Body of pancreas (tissue), 4 donors: ENCODE measurements around the gene PTPRM. TPM values are rescaled to one million over a fixed set of nuclear protein-coding genes. Genes with fewer than 3 reads are reported as not detected.

Experiments
- ATAC-seq: fragments of 150-250 bp; one replicate; pipeline ENCODE4 v1.9.1; 2016
- DNase-seq, 4 donors: peaks; one replicate each; pipeline ENCODE4 v3.0.0-alpha.2; 2019
- H3K27ac ChIP-seq, 4 donors: fragments of 200-600 bp; sonication (generic); 1 replicate in 3 of 4; 2 replicates in 1 of 4; pipeline versions ENCODE4 v1.5.1 to v1.6.1; 2016 to 2019; ENCODE audit warnings: mild to moderate bottlenecking in 1 of 4, mixed read lengths in 1 of 4, moderate library complexity in 1 of 4
- H3K27me3 ChIP-seq, 2 donors: fragments of 200-600 bp; sonication (generic); one replicate each; pipeline ENCODE4 v1.6.0; 2016; ENCODE audit warnings: mild to moderate bottlenecking in 1 of 2
- H3K36me3 ChIP-seq, 2 donors: fragments of 200-600 bp; sonication (generic); replicated peaks in 1 of 2; 2 replicates each; pipeline ENCODE4 v1.5.1; 2016; ENCODE audit warnings: low read depth in 2 of 2; ENCODE audit not compliant: insufficient read depth in 1 of 2
- H3K4me1 ChIP-seq: fragments of 200-600 bp; sonication (generic); one replicate; pipeline ENCODE4 v1.6.0; 2016
- H3K4me3 ChIP-seq, 2 donors: fragments of 200-600 bp; sonication (generic); 1 replicate in 1 of 2; 2 replicates in 1 of 2; pipeline ENCODE4 v1.5.1; 2016 to 2019
- H3K9me3 ChIP-seq, 3 donors: fragments of 200-600 bp; sonication (generic); 1 replicate in 2 of 3; 2 replicates in 1 of 3; pipeline ENCODE4 v1.5.1; 2016
- POLR2A ChIP-seq, 3 donors: fragments of 450-650 bp; IDR thresholded peaks; one replicate each; pipeline ENCODE4 v1.6.1; 2016; ENCODE audit warnings: antibody characterized with exemption in 3 of 3, mild to moderate bottlenecking in 2 of 3
- WGBS, 2 donors: methylation state at CpG; one replicate each; pipeline ENCODE4 v1.1.5; 2017; 5-methylcytosine and 5-hydroxymethylcytosine counted together
- intact Hi-C: fragments of 100-400 bp; cut with DNase I; formaldehyde crosslinking; loops from one replicate; pipeline ENCODE4 v1.15.1; 2023
- total RNA-seq, 2 donors: library from RNA; depleted of rRNA; stranded (reverse); fragments of >200 nt; gene quantifications; one replicate each; pipeline ENCODE4 v1.1.0, GENCODE V29; 2016
- TF ChIP-seq, protein P1 (sequence below), 7 experiments: fragments of 450-650 bp in 4 of 7; fragments of 200-600 bp in 3 of 7; sonication (generic) in 3 of 7; IDR thresholded peaks; one replicate each; pipeline ENCODE4 v1.5.1; 2016 to 2019; ENCODE audit warnings: antibody characterized with exemption in 7 of 7

PTPRM gene
- total RNA-seq, 2 donors from 2014 or later = 38.2 to 48.0 TPM

DNA sequence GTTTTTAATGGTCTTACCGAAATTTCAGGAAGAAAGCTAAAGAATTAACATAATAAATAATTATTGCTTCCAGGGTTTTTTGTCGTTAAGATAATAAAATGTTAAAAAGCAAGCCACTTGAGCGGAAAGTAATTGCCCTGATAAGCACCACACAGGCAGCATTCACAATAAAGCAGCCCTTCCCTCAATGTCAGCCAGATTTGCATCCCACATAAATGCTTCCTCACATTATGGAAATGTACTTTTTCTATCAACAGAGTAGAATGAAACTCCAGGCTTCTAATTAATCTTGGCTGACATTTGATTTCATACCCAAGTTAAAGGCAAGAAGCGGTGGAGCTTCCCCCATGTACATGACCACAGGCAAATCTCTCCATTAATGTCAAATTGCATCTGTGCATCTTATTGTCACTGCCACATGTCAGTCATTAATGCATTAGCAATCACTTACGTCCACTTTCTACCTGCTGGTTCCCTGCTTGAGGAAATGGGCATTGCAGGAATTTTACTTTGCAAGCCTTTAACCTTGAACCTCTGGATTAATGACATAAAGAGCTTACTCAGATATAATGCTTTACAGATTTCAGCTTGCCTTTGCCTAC, 26.2 kb downstream of the PTPRM start:
- DNase-seq (no peak), ATAC-seq (no peak)
- WGBS, 2 donors = 57 to 64% methylated on average over 5 of the region's 5 CpGs
- H3K36me3 ChIP-seq = no peaks in the 10 kb centered on the region
- H3K27ac ChIP-seq = no peak overlapping the region
- H3K4me3 ChIP-seq = no peak overlapping the region
- no peaks in the 10 kb centered on the region for H3K27me3 ChIP-seq
- no peaks in the 10 kb centered on the region for H3K9me3 ChIP-seq
- intact Hi-C loops = no loop called here
- TF ChIP-seq POLR2A (IDR thresholded peaks at IDR 0.05) = no peak
- TF ChIP-seq, protein P1, sequence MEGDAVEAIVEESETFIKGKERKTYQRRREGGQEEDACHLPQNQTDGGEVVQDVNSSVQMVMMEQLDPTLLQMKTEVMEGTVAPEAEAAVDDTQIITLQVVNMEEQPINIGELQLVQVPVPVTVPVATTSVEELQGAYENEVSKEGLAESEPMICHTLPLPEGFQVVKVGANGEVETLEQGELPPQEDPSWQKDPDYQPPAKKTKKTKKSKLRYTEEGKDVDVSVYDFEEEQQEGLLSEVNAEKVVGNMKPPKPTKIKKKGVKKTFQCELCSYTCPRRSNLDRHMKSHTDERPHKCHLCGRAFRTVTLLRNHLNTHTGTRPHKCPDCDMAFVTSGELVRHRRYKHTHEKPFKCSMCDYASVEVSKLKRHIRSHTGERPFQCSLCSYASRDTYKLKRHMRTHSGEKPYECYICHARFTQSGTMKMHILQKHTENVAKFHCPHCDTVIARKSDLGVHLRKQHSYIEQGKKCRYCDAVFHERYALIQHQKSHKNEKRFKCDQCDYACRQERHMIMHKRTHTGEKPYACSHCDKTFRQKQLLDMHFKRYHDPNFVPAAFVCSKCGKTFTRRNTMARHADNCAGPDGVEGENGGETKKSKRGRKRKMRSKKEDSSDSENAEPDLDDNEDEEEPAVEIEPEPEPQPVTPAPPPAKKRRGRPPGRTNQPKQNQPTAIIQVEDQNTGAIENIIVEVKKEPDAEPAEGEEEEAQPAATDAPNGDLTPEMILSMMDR (IDR thresholded peaks at IDR 0.05) = no peak
- no peaks in the 10 kb centered on the region for H3K4me1 ChIP-seq

DNA sequence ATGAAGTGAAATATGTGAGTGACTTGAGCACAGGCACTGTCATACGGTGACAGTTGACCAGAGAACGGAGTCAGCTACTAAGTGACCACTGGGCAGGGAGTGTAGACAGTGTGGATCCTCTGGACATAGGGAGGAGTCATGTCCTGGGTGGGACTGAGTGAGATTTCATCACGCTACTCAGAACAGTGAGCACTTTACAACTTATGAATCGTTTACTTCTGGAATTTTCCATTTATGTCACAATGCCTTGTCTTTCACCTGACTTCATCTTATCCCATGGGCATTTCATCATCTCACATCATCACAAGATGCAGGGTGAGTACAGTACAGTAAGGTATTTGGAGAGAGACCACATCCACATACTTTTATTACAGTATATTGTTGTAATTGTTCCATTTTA, 29.0 kb downstream of the PTPRM start:
- H3K4me1 ChIP-seq = no peaks in the 10 kb centered on the region
- 82 to 83% methylated on average over 4 of the region's 4 CpGs for WGBS, 2 donors
- ATAC-seq = no peak

DNA sequence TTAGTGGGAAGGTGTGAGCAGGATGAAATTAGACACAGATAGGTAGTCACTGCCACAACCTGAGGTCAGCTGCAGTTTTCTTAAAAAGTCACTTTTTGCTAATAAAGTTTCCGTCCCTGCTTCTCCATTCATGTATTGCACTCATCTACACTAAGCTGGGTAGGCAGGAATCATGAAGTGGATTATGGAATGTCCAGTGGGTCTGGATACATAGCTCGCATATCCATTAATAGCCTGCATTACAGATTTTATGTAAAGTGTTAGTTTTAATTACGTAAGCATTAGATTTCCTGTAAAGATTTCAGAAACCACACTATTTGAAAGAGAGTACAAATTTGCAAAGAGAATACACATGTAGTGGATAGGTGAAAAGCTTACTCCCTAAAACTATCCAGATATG, 30.4 kb downstream of the PTPRM start:
- DNase-seq = no peak
- H3K27ac ChIP-seq = no peak overlapping the region
- no peak for TF ChIP-seq POLR2A (IDR thresholded peaks at IDR 0.05)
- TF ChIP-seq, protein P1 (IDR thresholded peaks at IDR 0.05) = no peak
- no peak overlapping the region for H3K4me3 ChIP-seq
- intact Hi-C loops = no loop called here
- H3K27me3 ChIP-seq = no peaks in the 10 kb centered on the region
- no peak for ATAC-seq
- H3K9me3 ChIP-seq = no peaks in the 10 kb centered on the region
- 96 to 98% methylated on average over 3 of the region's 3 CpGs for WGBS, 2 donors
- H3K36me3 ChIP-seq = no peaks in the 10 kb centered on the region
- no peaks in the 10 kb centered on the region for H3K4me1 ChIP-seq

More for the DNA sequence above, 29.0 kb downstream of the PTPRM start:
- no peaks in the 10 kb centered on the region for H3K9me3 ChIP-seq
- H3K4me3 ChIP-seq = no peak overlapping the region
- DNase-seq = no peak
- TF ChIP-seq, protein P1 (IDR thresholded peaks at IDR 0.05) = no peak
- TF ChIP-seq POLR2A (IDR thresholded peaks at IDR 0.05) = no peak
- intact Hi-C loops = no loop called here
- no peaks in the 10 kb centered on the region for H3K27me3 ChIP-seq
- no peaks in the 10 kb centered on the region for H3K36me3 ChIP-seq
- H3K27ac ChIP-seq = no peak overlapping the region

DNA sequence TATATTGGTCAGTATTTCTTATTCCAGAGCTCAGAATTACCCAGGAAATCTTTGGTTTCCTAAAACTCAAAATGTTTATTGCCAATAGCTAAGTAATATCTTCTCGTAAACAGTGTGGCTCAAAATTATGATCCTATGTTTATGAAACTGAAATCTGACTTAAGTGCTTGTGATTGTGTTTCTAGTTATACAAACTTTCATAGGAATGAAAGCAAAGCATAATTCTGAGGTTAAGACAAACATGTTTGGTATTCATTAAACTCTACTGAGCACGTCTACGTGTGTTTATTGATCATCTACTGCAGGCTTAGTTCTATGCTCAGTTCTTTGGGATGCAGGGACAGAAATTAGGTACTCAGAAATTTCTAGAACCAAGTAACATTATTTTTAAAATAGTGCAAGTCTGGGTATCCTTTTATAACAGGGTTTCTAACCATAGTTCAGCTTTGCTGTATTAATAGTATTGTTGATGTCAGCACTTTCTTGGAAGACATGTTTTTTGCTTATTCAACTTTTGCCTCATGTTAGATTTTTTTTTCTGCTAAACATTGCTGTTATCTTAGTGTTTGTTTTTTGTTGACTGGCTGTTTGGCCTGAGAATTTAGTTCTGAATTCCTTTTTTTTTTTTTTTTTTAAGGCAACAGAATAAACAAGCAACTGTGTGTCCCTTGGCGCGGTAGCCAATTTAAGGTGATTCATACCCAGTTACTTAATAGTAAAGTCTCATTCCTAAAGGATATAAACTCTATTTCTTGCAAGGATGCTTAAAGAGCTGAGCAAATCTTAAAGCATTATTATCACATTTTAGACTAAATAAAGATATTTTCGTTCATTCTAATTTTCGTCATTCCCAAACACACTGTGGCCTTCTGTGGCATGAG, 31.3 kb downstream of the PTPRM start:
- peaks cover 2% of the 10 kb centered on the region for H3K4me1 ChIP-seq
- H3K27ac ChIP-seq = no peak overlapping the region
- DNase-seq (peak in 1 of 4 donors; percentile 24), ATAC-seq (no peak)
- H3K27me3 ChIP-seq = no peaks in the 10 kb centered on the region
- no peaks in the 10 kb centered on the region for H3K36me3 ChIP-seq
- intact Hi-C loops = no loop called here
- no peaks in the 10 kb centered on the region for H3K9me3 ChIP-seq
- H3K4me3 ChIP-seq = no peak overlapping the region
- WGBS, 2 donors = 78 to 97% methylated on average over 7 of the region's 7 CpGs
- TF ChIP-seq, protein P1 (IDR thresholded peaks at IDR 0.05) = no peak
- TF ChIP-seq POLR2A (IDR thresholded peaks at IDR 0.05) = no peak
